IMR-90 (cell line): ENCODE results near the gene LNX1.

Source experiments
- CTCF ChIP-seq: conservative IDR thresholded peaks from 2 replicates; pipeline ENCODE4 v1.5.1; 2012; ENCODE audit warnings: mild to moderate bottlenecking, low read depth, low read length, improper control_type of control experiment
- POLR2A ChIP-seq: IDR thresholded peaks from 2 replicates; pipeline ENCODE4 v1.6.1; 2012; ENCODE audit warnings: mild to moderate bottlenecking, low read depth, low read length

DNA sequence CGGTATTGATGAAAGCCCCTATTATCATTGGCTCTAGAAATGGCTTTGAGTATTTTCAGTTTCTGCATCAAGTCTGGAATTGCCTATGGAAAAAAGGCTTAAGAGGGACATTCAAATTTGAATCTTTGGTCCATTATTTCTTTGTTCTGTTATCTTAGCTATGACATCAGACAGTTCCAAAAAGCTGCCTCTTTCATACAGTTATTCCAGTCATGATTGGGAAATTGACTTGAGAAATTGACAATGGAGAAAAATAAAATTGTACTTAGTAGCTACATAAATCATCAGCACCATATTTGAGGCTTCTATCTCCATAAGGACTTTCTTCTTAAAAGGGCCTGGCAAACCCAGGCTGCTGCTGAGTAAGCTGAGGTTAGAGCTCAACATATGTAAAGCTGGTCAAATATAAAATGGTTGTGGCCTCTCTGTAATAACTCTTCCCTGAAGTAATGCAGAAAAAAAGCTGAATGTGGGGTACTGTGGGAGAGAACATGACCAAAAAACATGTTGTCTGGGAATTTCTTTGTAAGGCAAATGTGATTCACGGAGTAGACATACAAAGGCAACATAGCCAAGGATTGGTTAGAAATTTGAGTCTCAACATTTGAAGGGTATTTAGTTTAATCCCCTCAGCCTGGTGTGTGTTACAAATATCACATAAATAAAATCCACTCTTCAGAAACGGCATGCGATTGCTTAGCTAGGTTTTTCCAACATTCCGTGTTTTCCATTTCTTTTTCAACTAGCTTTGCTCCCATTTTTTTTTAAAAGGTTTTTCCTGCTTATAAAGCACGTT, 100.9 kb downstream of the LNX1 start:
- TF ChIP-seq POLR2A = no peak
- TF ChIP-seq CTCF = no peak
